ENCODE measurements around the gene DPYSL5.
"Not testable (repeated sequence)": the region's sequence is repeated elsewhere in the genome, so short reads cannot be mapped to it uniquely, and the experiment has no call there.

DPYSL5 gene

DNA sequence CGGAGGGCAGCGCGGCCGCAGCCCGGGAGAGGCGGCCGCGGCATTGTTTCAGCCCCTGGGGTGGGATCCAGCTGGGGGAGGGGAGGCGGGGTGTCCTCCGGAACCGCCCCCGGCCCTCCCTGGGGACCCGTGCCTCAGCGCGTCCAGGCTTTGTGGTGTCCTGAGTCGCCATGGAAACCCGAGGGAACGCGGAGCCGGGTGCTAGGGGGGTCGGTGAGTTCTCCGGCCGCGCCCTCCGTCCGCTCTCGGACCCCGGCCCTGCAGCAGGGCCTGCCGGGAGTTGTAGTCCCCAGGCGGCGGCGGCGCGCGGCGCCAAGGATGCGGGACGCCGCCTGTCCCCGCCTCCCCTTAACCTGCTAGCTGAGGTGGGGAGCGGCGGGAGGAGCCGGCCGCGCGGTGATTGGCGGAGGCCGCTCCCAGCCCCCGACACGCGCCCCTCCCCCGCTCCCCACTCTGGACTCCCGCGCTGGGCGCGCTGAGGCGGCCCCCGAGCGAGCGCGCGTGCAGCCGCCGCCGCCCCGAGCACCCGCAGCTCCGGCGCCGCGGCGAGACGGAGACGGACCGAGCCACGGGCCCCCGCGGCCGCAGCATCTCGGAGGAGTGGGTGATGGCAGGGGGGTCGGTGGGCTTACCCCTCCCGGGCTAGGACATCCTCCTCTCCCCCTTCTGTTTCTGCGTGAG is at the start of gene DPYSL5:
DPYSL5 (plus strand) TSS at position 478 of the 681 bp plus-strand sequence. CDS start 50,368 bp downstream, outside the sequence.
- DNase-seq = peak; percentile 93

- no peak for DNase-seq
These were observed 46.6 kb upstream of the DPYSL5 start for GRCh38 chr2:26801328-26801727.

- no peak for DNase-seq
These were observed 46.1 kb upstream of the DPYSL5 start for GRCh38 chr2:26801796-26802195.

DNA sequence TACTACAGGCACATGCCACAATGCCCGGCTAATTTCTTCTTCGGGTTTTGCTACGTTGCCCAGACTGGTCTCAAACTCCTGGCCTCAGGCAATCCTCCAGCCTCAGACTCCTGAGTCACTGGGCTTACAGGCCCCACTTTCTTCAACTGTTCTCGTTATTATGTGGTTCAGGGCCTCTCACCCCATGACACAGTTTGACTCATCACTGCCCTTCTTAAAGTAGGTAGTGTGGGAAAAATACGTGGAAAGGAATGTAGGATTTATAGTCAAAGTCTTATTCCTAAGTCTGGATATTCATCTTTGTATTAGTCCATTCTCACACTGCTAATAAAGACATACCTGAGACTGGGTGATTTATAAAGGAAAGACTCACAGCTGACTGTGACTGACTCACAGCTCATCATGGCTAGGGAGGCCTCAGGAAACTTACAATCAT is 42.7 kb upstream of the DPYSL5 start:
- DNase-seq = no peak

DNA sequence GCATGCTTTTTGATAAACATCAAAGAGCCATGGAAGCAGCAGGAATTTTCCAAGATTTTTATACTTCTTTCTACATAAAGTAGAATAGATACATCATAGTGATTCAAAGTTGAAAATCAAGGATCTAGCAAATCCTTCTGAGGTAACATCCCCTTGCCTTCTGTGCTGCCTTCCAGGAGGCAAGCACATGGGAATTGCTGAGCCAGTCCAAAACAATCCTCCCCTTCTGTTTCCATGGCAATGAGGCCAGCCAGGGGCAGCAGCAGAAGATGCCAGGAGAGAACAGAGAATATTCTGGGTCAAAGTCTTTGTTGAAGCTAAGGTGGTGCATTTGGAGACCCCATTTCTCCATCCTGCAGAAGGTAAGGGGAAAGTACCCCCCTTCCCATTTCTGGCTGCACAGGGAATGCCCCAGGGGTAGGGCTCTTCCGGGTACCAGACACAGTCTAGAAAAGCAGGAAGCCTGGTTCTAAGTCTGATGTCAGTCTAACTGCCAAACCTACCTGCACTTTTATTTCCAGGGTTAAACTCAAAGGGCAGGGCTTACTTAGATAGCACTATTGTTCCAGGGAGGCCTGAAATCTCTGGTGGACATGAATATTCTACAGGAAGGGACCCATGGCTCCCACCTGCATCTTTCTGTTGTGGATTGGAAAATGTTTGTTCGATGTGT is 40.0 kb upstream of the DPYSL5 start:
- peak; percentile 5 for DNase-seq

DNA sequence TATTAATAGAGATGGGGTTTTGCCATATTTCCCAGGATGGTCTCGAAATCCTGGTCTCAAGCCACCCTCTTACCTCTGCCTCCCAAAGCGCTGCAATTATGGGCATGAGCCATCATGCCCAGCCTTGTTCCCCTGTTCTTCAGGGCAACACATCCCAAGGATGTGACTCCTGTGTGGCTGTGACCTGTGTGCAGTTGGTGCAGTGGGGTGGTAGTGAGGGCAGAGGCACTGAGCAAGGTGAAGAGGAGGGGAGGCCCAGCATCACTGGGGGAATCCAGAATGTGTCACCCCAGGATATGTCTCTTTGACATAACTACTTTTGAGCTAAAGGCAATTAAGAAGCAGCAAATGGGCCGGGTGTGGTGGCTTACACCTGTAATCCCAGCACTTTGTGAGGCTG is 38.7 kb upstream of the DPYSL5 start:
- no peak for DNase-seq

DNA sequence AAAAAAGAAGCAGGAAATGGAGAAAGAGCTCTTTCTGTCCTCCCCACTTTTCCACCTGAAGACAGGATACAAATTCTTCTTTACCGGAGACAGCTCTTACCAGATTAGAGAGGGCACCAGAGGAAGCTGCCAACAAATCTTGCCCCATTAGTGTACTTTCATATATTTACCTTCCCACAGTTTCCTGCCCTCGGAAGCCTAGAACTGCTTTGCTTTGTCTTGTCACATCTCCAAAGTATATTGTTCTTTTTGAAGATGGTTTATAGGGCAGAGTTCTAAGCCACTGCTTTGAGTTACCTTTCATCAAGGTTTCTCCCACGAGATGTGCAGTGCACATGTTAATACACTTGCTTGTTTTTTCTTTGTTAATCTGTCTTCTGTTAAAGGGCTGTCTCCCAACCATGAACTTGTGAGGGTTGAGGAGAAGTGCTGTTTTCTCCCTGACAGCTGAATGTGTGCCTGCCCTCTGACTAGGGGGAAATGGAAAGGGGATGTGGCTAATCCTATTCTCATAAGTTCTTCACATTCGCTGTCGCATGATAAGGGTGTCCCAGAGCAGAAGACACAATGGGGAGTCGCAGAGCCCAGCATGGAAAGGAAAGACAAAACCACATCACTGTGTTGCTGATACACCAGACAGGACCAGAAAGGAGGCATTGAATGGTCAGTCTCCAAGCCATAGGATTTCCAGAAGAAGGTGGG is 37.9 kb upstream of the DPYSL5 start:
- no peak for DNase-seq

DNA sequence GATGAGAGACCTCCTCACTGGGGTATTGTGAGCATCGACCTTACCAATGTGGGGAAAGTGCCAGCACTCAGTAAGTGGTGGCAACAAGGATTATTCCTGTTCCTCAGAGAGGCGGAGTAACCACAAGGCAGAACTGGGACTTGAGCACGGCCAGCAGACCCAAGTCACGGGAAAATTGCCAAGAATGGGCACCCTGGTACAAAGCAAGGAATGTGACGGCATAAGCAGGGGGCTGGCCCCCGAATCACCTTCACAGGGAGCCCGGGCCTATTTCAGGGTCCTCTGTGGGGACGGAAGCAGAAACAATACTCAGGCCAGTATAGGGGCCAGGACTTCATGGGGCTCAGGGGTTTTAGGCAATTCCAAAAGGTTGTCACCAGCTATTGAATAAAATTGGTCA is 36.7 kb upstream of the DPYSL5 start:
- no peak for DNase-seq

- DNase-seq = no peak
These were observed 35.9 kb upstream of the DPYSL5 start for GRCh38 chr2:26811791-26812694.

- DNase-seq = no peak
These were observed 35.2 kb upstream of the DPYSL5 start for GRCh38 chr2:26812731-26813130.

GRCh38 chr2:26814072-26814765 is 33.7 kb upstream of the DPYSL5 start:
- DNase-seq = not testable (repeated sequence)

DNA sequence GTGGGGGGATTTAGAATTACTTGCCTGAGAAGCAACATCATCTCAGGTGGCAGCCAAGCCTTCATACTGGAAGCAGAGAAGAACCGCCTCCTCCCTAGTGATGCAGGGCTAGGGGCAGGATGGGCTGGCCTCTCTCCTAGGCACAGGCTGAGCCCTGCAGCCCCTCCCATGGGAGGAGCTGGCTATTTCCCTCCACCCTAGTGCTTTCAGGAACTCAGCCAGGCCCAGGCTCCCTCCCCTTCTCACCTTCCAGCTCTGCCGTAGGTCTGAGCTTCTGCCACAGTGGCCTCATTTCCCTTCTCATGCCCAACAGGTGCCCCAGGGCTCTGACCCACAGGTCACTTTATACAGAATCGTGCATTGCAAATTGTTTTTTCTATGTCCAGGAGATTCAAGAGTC is 31.0 kb upstream of the DPYSL5 start:
- DNase-seq = peak; percentile 9

DNA sequence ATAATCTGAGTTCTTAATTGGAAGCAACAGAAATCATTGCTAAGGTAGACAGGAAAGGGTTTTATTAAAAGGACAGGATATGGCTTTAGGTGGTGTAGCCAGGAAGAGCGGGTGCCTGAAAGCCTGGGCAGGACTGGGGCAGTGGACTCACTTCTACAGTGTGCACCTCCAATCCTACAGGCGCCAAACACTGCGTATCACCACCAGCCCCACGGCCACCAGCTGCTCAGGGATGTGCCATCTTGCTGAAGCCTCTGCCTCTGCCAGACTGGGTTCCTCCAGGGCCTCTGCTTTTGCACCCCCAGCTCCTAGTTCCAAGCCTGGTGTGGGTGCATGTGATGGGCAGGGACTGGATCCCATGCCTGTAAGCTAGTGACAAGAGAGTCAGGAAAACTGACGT is 29.7 kb upstream of the DPYSL5 start:
- no peak for DNase-seq

DNA sequence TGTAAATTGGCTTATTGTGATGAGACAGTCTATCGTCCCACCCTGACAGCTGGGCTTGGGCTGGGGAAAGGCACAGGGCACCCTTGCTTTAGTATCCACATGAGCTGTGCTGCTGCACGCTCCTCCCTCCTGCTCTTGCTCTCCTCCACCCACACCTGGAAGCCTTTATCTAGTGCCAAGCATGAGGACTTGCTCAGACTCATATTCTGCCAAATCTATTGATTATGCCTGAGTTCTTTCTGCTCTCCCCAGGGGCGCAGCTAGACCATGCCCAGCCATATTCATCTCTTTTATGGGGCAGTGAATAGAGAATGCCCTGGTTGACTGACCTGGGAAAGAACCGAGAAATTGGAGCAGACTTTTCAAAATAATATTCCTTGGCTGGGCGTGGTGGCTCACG is 29.0 kb upstream of the DPYSL5 start:
- DNase-seq = no peak

GRCh38 chr2:26820932-26821331 is 27.0 kb upstream of the DPYSL5 start:
- DNase-seq = no peak

DNA sequence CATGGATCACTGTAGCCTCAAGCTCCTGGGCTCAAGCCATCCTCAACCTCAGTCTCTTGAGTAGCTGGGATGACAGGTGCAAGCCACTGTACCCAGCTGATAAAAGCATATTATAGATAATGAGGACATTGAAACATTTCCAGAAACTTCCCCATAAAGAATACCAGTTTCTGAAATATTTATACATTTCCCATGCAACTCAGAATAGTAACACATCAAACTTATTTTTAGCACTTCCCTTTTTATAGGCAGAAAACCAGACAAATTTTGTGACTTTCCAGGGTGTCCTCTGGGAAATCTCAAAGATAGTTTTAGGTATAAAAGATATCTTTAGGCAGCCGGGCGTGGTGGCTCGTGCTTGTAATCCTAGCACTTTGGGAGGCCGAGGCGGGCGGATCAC is 25.1 kb upstream of the DPYSL5 start:
- no peak for DNase-seq

DNA sequence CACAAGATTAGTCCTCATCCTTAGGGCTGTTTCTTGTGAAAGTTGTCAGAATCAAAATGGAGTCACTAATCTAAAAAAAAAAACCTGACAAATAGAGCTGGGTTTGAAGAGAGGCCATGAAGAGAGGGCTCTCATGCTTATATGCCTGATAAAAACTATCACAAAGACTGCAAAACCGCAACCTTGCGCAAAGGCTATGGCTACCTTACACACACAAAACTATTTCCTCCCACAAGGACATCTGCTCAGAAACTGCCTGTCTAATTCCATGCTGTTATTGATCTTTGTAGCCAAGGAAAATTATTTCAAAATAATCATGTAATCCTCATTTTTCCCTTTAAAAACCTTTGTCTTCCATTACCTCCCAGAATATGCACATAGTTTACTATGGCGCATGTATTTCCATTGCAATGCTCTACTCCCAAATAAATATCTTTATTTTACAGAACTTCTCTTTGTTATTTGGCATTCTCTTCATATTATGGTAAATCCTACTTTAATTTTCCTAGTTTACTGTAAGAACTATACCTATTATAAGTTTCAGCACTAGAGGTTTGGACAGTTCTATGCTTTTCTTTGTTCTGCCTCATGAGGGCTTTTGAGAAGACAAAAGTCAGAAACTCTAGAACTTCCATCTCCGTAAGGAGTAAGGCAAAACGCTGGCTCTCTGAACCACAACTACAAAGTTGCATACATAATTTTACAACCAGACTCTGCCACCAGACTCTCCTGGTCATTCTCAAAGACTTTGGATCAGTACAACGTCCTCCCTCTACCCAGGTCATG is 9.6 kb upstream of the DPYSL5 start:
- DNase-seq = no peak

DNA sequence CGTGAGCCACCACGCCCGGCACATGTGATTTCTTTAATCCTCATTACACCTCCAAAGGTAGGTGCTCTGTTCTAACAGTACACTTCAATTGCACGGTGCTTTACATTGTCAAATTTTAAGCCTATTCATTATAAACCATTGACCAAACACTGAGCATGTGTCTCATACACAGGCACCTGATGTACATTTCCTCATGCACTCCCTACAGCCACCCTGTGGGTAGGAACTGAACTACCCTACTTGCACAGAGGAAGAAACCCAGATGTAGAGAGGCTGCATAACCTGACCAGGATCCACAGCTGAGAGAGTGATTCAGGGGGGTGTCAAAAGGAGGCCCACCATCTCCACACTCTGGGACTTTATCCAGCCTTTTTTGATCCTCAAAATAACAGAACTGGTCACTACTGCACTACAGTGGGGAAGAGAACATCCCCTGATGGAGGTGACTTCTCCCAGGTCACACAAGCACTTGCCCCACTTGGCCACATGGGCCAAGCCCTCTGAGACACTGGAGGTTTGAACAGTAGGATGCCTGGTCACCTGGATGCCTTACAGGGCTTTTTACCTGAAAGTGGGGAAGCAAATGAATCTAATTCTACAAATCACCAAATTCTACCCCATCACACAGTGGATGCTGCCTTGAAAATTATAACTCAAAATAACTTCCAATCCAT is 6.9 kb upstream of the DPYSL5 start:
- DNase-seq = peak; percentile 17

- DNase-seq = no peak
These were observed 4.9 kb upstream of the DPYSL5 start for GRCh38 chr2:26843041-26843440.

GRCh38 chr2:26845021-26845420 is 2.9 kb upstream of the DPYSL5 start:
- no peak for DNase-seq
